GM12864 (cell line): ENCODE results near the gene ZHX3.

Experiments
- DNase-seq: peaks from one replicate; pipeline ENCODE4 v3.0.0-alpha.2; 2011; ENCODE audit warnings: low read depth
- H3K4me3 ChIP-seq: 2 replicates; pipeline ENCODE4 v1.5.1; 2011; ENCODE audit warnings: mild to moderate bottlenecking, low read depth, low read length, control low read depth
- TF ChIP-seq, protein P1 (sequence below): IDR thresholded peaks from 2 replicates; pipeline ENCODE4 v1.5.1; 2011; ENCODE audit warnings: low read depth, mild to moderate bottlenecking, moderate library complexity, low read length, control low read depth, inconsistent platforms; ENCODE audit errors: missing control alignments

Gene ZHX3

DNA sequence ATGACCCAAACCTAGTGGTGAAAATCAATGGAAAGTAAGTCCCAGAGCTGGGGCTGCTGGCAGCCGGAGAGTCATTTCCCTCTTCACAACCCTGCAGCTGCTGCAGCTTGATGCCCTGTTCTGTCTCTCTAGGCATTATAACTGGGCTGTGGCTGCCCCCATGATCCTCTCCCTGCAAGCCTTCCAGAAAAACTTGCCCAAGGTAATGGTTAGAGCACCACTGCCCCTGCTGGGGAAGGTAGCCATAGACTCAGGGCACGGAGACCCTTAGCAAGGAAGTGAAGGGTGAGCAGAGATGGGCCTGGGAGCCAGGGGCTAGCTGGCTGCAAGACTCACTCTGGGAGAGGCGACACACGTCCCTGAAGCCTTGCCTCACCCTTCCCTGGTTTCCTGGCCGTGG lies 35.1 kb upstream of the ZHX3 start:
- DNase-seq, result no peak

DNA sequence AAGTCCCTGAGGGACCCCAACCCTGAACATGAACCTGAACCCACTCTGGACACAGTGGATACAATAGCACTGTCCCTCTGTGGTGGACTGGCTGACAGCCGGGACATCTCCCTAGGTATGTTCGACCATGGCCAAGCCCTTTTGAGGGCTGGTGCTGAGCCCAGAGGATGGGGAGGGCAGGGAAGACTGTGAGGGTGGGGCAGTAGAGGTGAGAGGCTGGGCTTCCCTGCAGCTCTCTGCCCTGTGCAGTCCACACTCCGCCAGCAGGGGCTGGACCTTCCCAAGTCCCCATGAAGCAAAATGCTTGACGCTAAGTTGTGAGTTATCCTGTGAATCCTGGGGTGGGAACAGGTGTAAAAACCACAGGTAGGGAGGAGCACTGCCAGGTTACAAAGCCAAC lies 34.6 kb upstream of the ZHX3 start:
- TF ChIP-seq, protein P1, sequence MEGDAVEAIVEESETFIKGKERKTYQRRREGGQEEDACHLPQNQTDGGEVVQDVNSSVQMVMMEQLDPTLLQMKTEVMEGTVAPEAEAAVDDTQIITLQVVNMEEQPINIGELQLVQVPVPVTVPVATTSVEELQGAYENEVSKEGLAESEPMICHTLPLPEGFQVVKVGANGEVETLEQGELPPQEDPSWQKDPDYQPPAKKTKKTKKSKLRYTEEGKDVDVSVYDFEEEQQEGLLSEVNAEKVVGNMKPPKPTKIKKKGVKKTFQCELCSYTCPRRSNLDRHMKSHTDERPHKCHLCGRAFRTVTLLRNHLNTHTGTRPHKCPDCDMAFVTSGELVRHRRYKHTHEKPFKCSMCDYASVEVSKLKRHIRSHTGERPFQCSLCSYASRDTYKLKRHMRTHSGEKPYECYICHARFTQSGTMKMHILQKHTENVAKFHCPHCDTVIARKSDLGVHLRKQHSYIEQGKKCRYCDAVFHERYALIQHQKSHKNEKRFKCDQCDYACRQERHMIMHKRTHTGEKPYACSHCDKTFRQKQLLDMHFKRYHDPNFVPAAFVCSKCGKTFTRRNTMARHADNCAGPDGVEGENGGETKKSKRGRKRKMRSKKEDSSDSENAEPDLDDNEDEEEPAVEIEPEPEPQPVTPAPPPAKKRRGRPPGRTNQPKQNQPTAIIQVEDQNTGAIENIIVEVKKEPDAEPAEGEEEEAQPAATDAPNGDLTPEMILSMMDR, result no peak
- no peak overlapping the region for H3K4me3 ChIP-seq
- DNase-seq, result no peak

More for the DNA sequence above, 35.1 kb upstream of the ZHX3 start:
- TF ChIP-seq, protein P1, result no peak
- H3K4me3 ChIP-seq, result no peak overlapping the region

DNA sequence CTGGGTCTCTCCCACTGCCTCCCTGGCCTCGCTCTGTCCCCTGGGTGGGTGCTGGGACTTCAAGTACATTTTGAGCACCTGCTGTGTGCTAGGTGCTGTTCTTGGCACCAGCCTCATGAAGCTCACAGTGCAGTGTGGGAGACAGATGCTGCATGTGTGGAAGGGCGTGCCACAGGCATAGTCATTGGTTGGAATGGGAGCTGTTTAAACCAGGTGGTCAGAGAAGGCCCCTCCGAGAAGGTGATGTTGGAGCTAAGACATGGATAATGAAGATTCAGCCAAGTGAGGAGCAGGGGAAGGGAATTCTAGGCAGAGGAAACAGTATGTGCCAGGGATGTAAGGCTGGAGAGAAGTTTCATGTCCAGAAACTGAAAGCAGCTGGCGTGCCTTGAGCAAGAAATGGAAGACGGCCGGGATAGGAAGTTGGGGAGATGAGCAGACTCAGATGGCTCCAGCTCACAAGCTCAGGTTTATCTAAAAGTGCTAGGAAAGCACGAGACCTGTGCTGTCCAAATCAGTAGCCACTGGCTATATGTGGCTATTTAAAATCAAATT lies 33.0 kb upstream of the ZHX3 start:
- TF ChIP-seq, protein P1, result no peak
- DNase-seq, result no peak
- no peak overlapping the region for H3K4me3 ChIP-seq

DNA sequence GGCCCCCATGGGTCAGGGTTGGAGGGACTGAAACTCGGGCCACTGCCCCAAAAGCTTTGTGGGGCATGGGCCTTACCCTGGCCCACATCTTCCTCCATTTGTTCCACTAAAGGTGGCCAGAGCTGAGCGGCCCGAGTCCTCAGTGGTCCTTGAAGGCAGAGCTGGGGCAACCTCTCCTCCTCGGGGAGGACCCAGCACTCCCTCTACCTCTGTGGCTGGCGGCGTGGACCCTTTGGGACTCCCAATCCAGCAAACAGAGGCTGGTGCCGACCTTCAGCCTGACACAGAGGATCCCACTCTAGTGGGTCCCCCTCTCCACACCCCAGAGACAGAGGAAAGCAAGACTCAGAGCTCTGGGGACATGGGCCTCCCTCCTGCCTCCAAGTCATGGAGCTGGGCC lies 32.4 kb upstream of the ZHX3 start:
- H3K4me3 ChIP-seq, result no peak overlapping the region
- no peak for DNase-seq
- TF ChIP-seq, protein P1, result no peak

DNA sequence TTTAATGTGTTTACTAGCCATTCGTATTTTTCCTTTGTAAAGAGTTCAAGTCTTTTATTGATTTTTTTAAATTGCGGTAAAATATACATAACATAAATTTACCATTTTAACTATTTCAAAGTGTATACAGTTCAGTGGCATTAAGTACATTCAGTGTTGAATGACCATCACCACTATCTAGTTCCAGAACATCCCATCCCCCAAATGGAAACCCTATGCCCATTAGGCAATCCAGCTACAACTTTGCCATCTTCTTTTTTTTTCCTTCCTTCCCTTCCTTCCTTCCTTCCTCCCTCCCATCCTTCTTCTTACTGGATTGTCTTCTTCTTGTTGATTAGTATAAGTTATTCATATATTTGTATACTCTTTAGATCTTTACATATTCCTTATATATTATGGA lies 31.7 kb upstream of the ZHX3 start:
- no peak for DNase-seq
- H3K4me3 ChIP-seq, result no peak overlapping the region
- TF ChIP-seq, protein P1, result no peak

DNA sequence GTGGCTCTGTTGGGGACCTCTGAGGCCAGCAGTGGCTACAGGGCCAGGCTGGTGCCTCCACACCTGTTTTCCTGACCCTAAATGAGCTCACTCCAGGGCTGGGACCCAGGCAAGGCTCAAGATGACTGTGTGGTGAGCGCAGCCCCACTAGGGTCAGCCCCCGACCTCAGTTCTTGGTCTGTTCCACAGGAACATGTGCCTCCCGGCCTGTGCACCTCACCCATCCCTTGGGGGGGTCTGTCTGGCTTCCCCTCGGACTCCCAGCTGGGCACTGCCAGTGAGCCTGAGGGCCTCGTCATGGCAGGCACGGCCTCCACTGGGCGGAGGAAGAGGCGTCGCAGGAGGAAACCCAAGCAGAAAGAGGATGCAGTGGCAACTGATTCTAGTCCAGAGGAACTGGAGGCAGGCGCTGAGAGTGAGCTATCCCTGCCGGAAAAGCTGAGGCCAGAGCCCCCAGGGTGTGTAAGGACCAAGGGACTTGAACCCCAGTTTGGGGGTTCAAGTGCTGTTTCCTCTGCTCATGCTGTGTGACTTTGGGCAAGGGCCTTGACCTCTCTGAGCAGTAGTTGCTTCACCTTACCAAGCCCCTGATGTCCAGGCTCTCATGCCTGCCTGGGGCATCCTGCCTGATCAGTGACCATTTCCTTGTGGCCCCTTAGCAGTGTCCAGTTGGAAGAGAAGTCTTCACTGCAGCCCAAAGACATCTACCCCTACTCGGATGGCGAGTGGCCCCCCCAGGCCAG lies 31.1 kb upstream of the ZHX3 start:
- no peak overlapping the region for H3K4me3 ChIP-seq
- TF ChIP-seq, protein P1, result no peak
- no peak for DNase-seq
